Activated B cell treated with CpG ODN at 0.5 μM for 24 hours (primary cell): Measurements from ENCODE around the gene PLAGL1. TPM values are rescaled to one million over a fixed set of nuclear protein-coding genes. Genes with fewer than 3 reads are reported as not detected.

Source experiments
- ATAC-seq: fragments of 200-7000 bp; cut with Tn5 transposase; one replicate; pipeline ENCODE4 v1.10.0; 2021; ENCODE audit warnings: low read depth, mild to moderate bottlenecking, moderate library complexity
- CTCF ChIA-PET: fragments of 350-600 bp; sonication (Branson Sonifier 250); formaldehyde crosslinking; loops from one replicate; lab custom pipeline; 2021; ENCODE audit warnings: antibody characterized with exemption; lab: Charles Lee
- POLR2A ChIA-PET: fragments of 350-600 bp; sonication (Branson Sonifier 250); formaldehyde crosslinking; loops from one replicate; lab custom pipeline; 2021; ENCODE audit warnings: antibody characterized with exemption; lab: Charles Lee
- DNase-seq: peaks from one replicate; pipeline ENCODE4 v3.0.0; 2022
- H3K27ac Mint-ChIP-seq: one replicate; pipeline ENCODE4 v1.8.0; 2020; ENCODE audit warnings: mixed read lengths
- H3K27me3 Mint-ChIP-seq: one replicate; pipeline ENCODE4 v1.8.0; 2021; ENCODE audit warnings: mixed read lengths
- H3K36me3 Mint-ChIP-seq: one replicate; pipeline ENCODE4 v1.8.0; 2021; ENCODE audit warnings: low read depth, mixed read lengths
- H3K4me1 Mint-ChIP-seq: one replicate; pipeline ENCODE4 v1.8.0; 2021; ENCODE audit warnings: mixed read lengths
- H3K4me3 Mint-ChIP-seq: one replicate; pipeline ENCODE4 v1.8.0; 2020; ENCODE audit warnings: mild to moderate bottlenecking, mixed read lengths
- H3K9me3 Mint-ChIP-seq: one replicate; pipeline ENCODE4 v1.8.0; 2020; ENCODE audit warnings: mixed read lengths
- CTCF ChIP-seq: fragments of 200-600 bp; IDR thresholded peaks from one replicate; pipeline ENCODE4 v1.8.0; 2022; ENCODE audit warnings: antibody characterized with exemption, mild to moderate bottlenecking
- intact Hi-C: fragments of 100-400 bp; cut with micrococcal nuclease; formaldehyde crosslinking; loops from one replicate; pipeline ENCODE4 v1.15.1; 2024
- total RNA-seq: library from RNA; stranded (reverse); gene quantifications from 2 replicates; pipeline ENCODE4 v1.2.3, GENCODE V29; 2022

Gene PLAGL1
- total RNA-seq, 1 donor from 2014 or later = 33.5 TPM

- intact Hi-C loops = no loop called here
- Mint-ChIP-seq H3K27me3 (no peaks in the 10 kb centered on the region), H3K27ac (no peak overlapping the region), H3K9me3 (peaks cover 9% of the 10 kb centered on the region), H3K36me3 (peaks cover 5% of the 10 kb centered on the region), H3K4me3 (no peak overlapping the region), H3K4me1 (peaks cover 16% of the 10 kb centered on the region)
- TF ChIP-seq CTCF = no peak
- no peak for DNase-seq
- ATAC-seq = no peak
- CTCF ChIA-PET = no interaction called here
- POLR2A ChIA-PET = no interaction called here
Measured at GRCh38 chr6:144035416-144035815, 27.4 kb upstream of the PLAGL1 start.

GRCh38 chr6:144033816-144034735 is 26.0 kb upstream of the PLAGL1 start:
- intact Hi-C loops = no loop called here
- DNase-seq = no peak
- ATAC-seq = no peak
- Mint-ChIP-seq H3K9me3 (peaks cover 9% of the 10 kb centered on the region), H3K4me1 (peaks cover 16% of the 10 kb centered on the region), H3K27ac (no peak overlapping the region), H3K4me3 (no peak overlapping the region), H3K27me3 (no peaks in the 10 kb centered on the region), H3K36me3 (peaks cover 5% of the 10 kb centered on the region)
- ChIA-PET POLR2A (no interaction called here), CTCF (no interaction called here)
- no peak for TF ChIP-seq CTCF

- DNase-seq (no peak), ATAC-seq (no peak)
- H3K36me3 Mint-ChIP-seq = peaks cover 5% of the 10 kb centered on the region
- peaks cover 9% of the 10 kb centered on the region for H3K9me3 Mint-ChIP-seq
- POLR2A ChIA-PET = no interaction called here
- TF ChIP-seq CTCF = no peak
- no peak overlapping the region for H3K4me3 Mint-ChIP-seq
- CTCF ChIA-PET = no interaction called here
- H3K27ac Mint-ChIP-seq = no peak overlapping the region
- no peaks in the 10 kb centered on the region for H3K4me1 Mint-ChIP-seq
- intact Hi-C loops = no loop called here
- no peaks in the 10 kb centered on the region for H3K27me3 Mint-ChIP-seq
Measured at GRCh38 chr6:144029452-144029851, 21.4 kb upstream of the PLAGL1 start.

GRCh38 chr6:144027932-144028587 is 20.0 kb upstream of the PLAGL1 start:
- DNase-seq = no peak
- Mint-ChIP-seq H3K9me3 (peaks cover 3% of the 10 kb centered on the region), H3K4me3 (no peak overlapping the region), H3K36me3 (no peaks in the 10 kb centered on the region), H3K27me3 (no peaks in the 10 kb centered on the region), H3K27ac (no peak overlapping the region), H3K4me1 (no peaks in the 10 kb centered on the region)
- intact Hi-C loops = no loop called here
- POLR2A ChIA-PET = no interaction called here
- CTCF ChIA-PET = interaction anchor here (0.9 kb wide), 1 partner anchor 15 kb away, joined by 3 read pairs; no protein-coding TSS in a partner anchor
- ATAC-seq = no peak
- no peak for TF ChIP-seq CTCF

- H3K4me3 Mint-ChIP-seq = no peak overlapping the region
- no peak overlapping the region for H3K27ac Mint-ChIP-seq
- ChIA-PET CTCF (interaction anchor here (1.2 kb wide), 1 partner anchor 10 kb away, joined by 4 read pairs; no protein-coding TSS in a partner anchor), POLR2A (no interaction called here)
- DNase-seq = no peak
- TF ChIP-seq CTCF = no peak
- ATAC-seq = no peak
- H3K9me3 Mint-ChIP-seq = peaks cover 6% of the 10 kb centered on the region
- intact Hi-C loops = no loop called here
- no peaks in the 10 kb centered on the region for H3K27me3 Mint-ChIP-seq
- H3K36me3 Mint-ChIP-seq = no peaks in the 10 kb centered on the region
- no peaks in the 10 kb centered on the region for H3K4me1 Mint-ChIP-seq
Measured at GRCh38 chr6:144023216-144023615, 15.2 kb upstream of the PLAGL1 start.
